Neural cell (in vitro differentiated cells): ENCODE results near the gene SQSTM1. TPM values are rescaled to one million over a fixed set of nuclear protein-coding genes. Genes with fewer than 3 reads are reported as not detected.

Experiments
- H2AFZ ChIP-seq: fragments of 200-600, 300-800 bp; sonication (generic), shearing (Covaris generic); 2 replicates; pipeline ENCODE4 v1.6.0; 2014; ENCODE audit warnings: low read depth, mild to moderate bottlenecking, antibody characterized with exemption, low read length, moderate library complexity
- H3F3A ChIP-seq: fragments of 200-600 bp; shearing (Covaris generic); 2 replicates; pipeline ENCODE4 v1.6.1; 2016; ENCODE audit warnings: mild to moderate bottlenecking, moderate library complexity, mixed read lengths, antibody characterized with exemption, low read length; ENCODE audit not compliant: insufficient read depth, poor library complexity, severe bottlenecking
- H3K27ac ChIP-seq: fragments of 200-600, 300-800 bp; sonication (generic), shearing (Covaris generic); 2 replicates; pipeline ENCODE4 v1.5.1; 2014; ENCODE audit warnings: mild to moderate bottlenecking, low read length, moderate library complexity
- H3K27me3 ChIP-seq: fragments of 300-800, 200-600 bp; sonication (generic), shearing (Covaris generic); 2 replicates; pipeline ENCODE4 v1.6.0; 2014; ENCODE audit warnings: mild to moderate bottlenecking, low read depth, low read length, moderate library complexity; ENCODE audit not compliant: insufficient read depth
- H3K36me3 ChIP-seq: fragments of 300-800, 200-600 bp; sonication (generic), shearing (Covaris generic); 2 replicates; pipeline ENCODE4 v1.5.1; 2014; ENCODE audit warnings: mild to moderate bottlenecking, antibody characterized with exemption, low read length, moderate library complexity; ENCODE audit not compliant: insufficient read depth
- H3K4me2 ChIP-seq: fragments of 300-800, 200-600 bp; sonication (generic), shearing (Covaris generic); 2 replicates; pipeline ENCODE4 v1.6.0; 2014; ENCODE audit warnings: mild to moderate bottlenecking, low read length
- H3K4me3 ChIP-seq: fragments of 300-800, 200-600 bp; sonication (generic), shearing (Covaris generic); 2 replicates; pipeline ENCODE4 v1.5.1; 2014; ENCODE audit warnings: mild to moderate bottlenecking, low read length, moderate library complexity
- H3K79me2 ChIP-seq: fragments of 200-600 bp; shearing (Covaris generic); replicated peaks from 2 replicates; pipeline ENCODE4 v1.6.0; 2014; ENCODE audit warnings: mild to moderate bottlenecking, low read length, moderate library complexity; ENCODE audit not compliant: insufficient read depth
- H3K9ac ChIP-seq: fragments of 300-800, 200-600 bp; sonication (generic), shearing (Covaris generic); 2 replicates; pipeline ENCODE4 v1.6.1; 2016; ENCODE audit warnings: mild to moderate bottlenecking, low read length, mixed read lengths
- H3K9me2 ChIP-seq: fragments of 200-600 bp; shearing (Covaris generic); 2 replicates; pipeline ENCODE4 v1.6.1; 2016; ENCODE audit warnings: mild to moderate bottlenecking, low read length, mixed read lengths; ENCODE audit not compliant: insufficient read depth
- H3K9me3 ChIP-seq: fragments of 200-600, 300-800 bp; sonication (generic), shearing (Covaris generic); 2 replicates; pipeline ENCODE4 v1.6.1; 2016; ENCODE audit warnings: mild to moderate bottlenecking, mixed run types, low read length, moderate library complexity, mixed read lengths
- H4K20me1 ChIP-seq: fragments of 200-600 bp; shearing (Covaris generic); 2 replicates; pipeline ENCODE4 v1.6.1; 2016; ENCODE audit warnings: mild to moderate bottlenecking, mixed run types; ENCODE audit not compliant: insufficient read depth
- EP300 ChIP-seq: fragments of 450-650 bp; conservative IDR thresholded peaks from 2 replicates; pipeline ENCODE4 v1.6.1; 2014; ENCODE audit warnings: antibody characterized with exemption, mild to moderate bottlenecking, moderate library complexity; ENCODE audit not compliant: poor library complexity, severe bottlenecking
- EZH2 ChIP-seq: fragments of 200-600, 300-800 bp; shearing (Covaris generic), sonication (generic); IDR thresholded peaks from 2 replicates; pipeline ENCODE4 v1.6.1; 2014; ENCODE audit warnings: antibody characterized with exemption, low read length, borderline replicate concordance, mild to moderate bottlenecking; ENCODE audit not compliant: insufficient read depth, poor library complexity, severe bottlenecking
- MXI1 ChIP-seq: fragments of 450-650 bp; conservative IDR thresholded peaks from 2 replicates; pipeline ENCODE4 v1.6.1; 2014; ENCODE audit warnings: antibody characterized with exemption, mild to moderate bottlenecking; ENCODE audit not compliant: poor library complexity, severe bottlenecking
- POLR2AphosphoS5 ChIP-seq: IDR thresholded peaks from 2 replicates; pipeline ENCODE4 v1.6.1; 2012
- RAD21 ChIP-seq: fragments of 450-650 bp; conservative IDR thresholded peaks from 2 replicates; pipeline ENCODE4 v1.6.1; 2014; ENCODE audit warnings: antibody characterized with exemption, mild to moderate bottlenecking, moderate library complexity
- SMC3 ChIP-seq: fragments of 450-650 bp; conservative IDR thresholded peaks from 2 replicates; pipeline ENCODE4 v1.6.1; 2014; ENCODE audit warnings: antibody characterized with exemption, mild to moderate bottlenecking, moderate library complexity; ENCODE audit not compliant: poor library complexity
- TAF1 ChIP-seq: IDR thresholded peaks from 2 replicates; pipeline ENCODE4 v1.6.1; 2012; ENCODE audit warnings: low read depth
- polyA plus RNA-seq: library from polyadenylated mRNA; depleted of rRNA; stranded (reverse); fragments of >200 nt; gene quantifications from 2 replicates; pipeline ENCODE4 v1.2.3, GENCODE V29; 2014
- TF ChIP-seq, protein P1 (sequence below): IDR thresholded peaks from 2 replicates; pipeline ENCODE4 v1.6.1; 2012; ENCODE audit warnings: borderline replicate concordance
- TF ChIP-seq, protein P2 (sequence below): fragments of 450-650 bp; IDR thresholded peaks from 2 replicates; pipeline ENCODE4 v1.5.1; 2014; ENCODE audit warnings: antibody characterized with exemption, mild to moderate bottlenecking, moderate library complexity; ENCODE audit not compliant: poor library complexity, severe bottlenecking

SQSTM1 gene
- polyA plus RNA-seq, 1 donor from 2014 or later: 64.5 TPM

DNA sequence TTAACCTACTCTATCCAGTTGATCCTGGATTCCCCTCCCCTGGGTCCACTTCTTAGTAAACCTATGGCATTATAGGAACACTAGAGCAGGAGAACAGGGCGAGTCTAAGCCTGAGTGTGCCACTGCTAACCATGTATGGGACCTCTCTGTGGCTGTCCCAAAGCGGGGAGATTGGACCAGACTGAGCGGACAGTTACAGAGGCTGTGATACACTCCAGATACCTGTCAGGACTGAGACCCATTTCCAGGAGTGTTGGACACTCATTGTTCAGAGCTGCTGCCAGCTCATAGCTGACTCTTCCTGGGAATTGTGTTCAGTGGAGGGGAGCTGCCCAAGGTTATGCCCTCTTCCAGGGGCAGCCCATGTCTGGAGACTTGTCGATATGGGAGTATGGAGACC, 38.9 kb upstream of the SQSTM1 start:
- no peaks in the 10 kb centered on the region for H3K79me2 ChIP-seq
- TF ChIP-seq EP300 (no peak), RAD21 (no peak), TAF1 (no peak), SMC3 (no peak), EZH2 (no peak), POLR2AphosphoS5 (no peak), MXI1 (no peak)
- TF ChIP-seq, protein P1, sequence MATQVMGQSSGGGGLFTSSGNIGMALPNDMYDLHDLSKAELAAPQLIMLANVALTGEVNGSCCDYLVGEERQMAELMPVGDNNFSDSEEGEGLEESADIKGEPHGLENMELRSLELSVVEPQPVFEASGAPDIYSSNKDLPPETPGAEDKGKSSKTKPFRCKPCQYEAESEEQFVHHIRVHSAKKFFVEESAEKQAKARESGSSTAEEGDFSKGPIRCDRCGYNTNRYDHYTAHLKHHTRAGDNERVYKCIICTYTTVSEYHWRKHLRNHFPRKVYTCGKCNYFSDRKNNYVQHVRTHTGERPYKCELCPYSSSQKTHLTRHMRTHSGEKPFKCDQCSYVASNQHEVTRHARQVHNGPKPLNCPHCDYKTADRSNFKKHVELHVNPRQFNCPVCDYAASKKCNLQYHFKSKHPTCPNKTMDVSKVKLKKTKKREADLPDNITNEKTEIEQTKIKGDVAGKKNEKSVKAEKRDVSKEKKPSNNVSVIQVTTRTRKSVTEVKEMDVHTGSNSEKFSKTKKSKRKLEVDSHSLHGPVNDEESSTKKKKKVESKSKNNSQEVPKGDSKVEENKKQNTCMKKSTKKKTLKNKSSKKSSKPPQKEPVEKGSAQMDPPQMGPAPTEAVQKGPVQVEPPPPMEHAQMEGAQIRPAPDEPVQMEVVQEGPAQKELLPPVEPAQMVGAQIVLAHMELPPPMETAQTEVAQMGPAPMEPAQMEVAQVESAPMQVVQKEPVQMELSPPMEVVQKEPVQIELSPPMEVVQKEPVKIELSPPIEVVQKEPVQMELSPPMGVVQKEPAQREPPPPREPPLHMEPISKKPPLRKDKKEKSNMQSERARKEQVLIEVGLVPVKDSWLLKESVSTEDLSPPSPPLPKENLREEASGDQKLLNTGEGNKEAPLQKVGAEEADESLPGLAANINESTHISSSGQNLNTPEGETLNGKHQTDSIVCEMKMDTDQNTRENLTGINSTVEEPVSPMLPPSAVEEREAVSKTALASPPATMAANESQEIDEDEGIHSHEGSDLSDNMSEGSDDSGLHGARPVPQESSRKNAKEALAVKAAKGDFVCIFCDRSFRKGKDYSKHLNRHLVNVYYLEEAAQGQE: no peak
- TF ChIP-seq, protein P2, sequence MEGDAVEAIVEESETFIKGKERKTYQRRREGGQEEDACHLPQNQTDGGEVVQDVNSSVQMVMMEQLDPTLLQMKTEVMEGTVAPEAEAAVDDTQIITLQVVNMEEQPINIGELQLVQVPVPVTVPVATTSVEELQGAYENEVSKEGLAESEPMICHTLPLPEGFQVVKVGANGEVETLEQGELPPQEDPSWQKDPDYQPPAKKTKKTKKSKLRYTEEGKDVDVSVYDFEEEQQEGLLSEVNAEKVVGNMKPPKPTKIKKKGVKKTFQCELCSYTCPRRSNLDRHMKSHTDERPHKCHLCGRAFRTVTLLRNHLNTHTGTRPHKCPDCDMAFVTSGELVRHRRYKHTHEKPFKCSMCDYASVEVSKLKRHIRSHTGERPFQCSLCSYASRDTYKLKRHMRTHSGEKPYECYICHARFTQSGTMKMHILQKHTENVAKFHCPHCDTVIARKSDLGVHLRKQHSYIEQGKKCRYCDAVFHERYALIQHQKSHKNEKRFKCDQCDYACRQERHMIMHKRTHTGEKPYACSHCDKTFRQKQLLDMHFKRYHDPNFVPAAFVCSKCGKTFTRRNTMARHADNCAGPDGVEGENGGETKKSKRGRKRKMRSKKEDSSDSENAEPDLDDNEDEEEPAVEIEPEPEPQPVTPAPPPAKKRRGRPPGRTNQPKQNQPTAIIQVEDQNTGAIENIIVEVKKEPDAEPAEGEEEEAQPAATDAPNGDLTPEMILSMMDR: no peak
- H3F3A ChIP-seq: no peaks in the 10 kb centered on the region

DNA sequence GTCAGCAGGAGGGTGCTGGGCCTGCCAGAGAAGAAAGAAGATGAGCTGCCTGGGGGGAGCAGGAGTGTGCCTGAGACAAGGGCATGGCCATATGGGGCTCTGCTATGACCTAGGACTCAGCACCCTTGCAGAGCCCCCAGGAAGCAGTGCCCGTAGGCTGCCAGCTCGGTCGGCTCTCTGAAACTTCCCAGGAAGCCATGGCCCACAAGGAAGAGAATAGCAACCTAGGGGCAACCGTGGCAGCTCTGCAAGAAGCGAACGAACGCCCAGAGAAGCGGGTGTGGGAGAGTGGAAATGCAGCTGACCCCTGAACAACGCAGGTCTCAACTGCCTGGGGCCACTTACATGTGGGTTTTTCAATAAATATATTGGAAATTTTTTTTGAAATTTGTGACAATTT, 37.6 kb upstream of the SQSTM1 start:
- H3K36me3 ChIP-seq: no peaks in the 10 kb centered on the region
- H4K20me1 ChIP-seq: no peaks in the 10 kb centered on the region
- no peaks in the 10 kb centered on the region for H3K79me2 ChIP-seq
- no peaks in the 10 kb centered on the region for H3K9me2 ChIP-seq
- no peak for TF ChIP-seq SMC3
- TF ChIP-seq RAD21: no peak
- TF ChIP-seq, protein P1: no peak
- no peak for TF ChIP-seq TAF1
- TF ChIP-seq EP300: no peak
- TF ChIP-seq EZH2: no peak
- TF ChIP-seq, protein P2: no peak
- no peak for TF ChIP-seq POLR2AphosphoS5
- TF ChIP-seq MXI1: no peak
- H3K9ac ChIP-seq: no peak overlapping the region
- no peaks in the 10 kb centered on the region for H3F3A ChIP-seq
- H3K27me3 ChIP-seq: no peaks in the 10 kb centered on the region
- no peak overlapping the region for H3K27ac ChIP-seq
- no peak overlapping the region for H3K4me2 ChIP-seq
- no peak overlapping the region for H3K4me3 ChIP-seq
- no peaks in the 10 kb centered on the region for H3K9me3 ChIP-seq
- H2AFZ ChIP-seq: no peak overlapping the region

More for the DNA sequence above, 38.9 kb upstream of the SQSTM1 start:
- Histone ChIP-seq H3K4me2 (no peak overlapping the region), H3K4me3 (no peak overlapping the region), H2AFZ (no peak overlapping the region), H3K9me2 (no peaks in the 10 kb centered on the region), H3K9ac (no peak overlapping the region), H4K20me1 (no peaks in the 10 kb centered on the region), H3K36me3 (no peaks in the 10 kb centered on the region), H3K9me3 (no peaks in the 10 kb centered on the region), H3K27me3 (no peaks in the 10 kb centered on the region), H3K27ac (no peak overlapping the region)
